MCF 10A (cell line): ENCODE data around the gene CIDEB. TPM values are rescaled to one million over a fixed set of nuclear protein-coding genes. Genes with fewer than 3 reads are reported as not detected.

ENCODE experiments used
- BruUV-seq: library from RNA; stranded (reverse); fragments of 400-500 nt; replicated peaks from 2 replicates; lab custom pipeline; 2021; lab: Mats Ljungman, UMichigan
- CTCF ChIA-PET: fragments of 300-600 bp; sonication (Branson Sonifier 250); formaldehyde crosslinking; extraction: SDS; loops from one replicate; lab custom pipeline; 2021; ENCODE audit warnings: antibody characterized with exemption, inconsistent platforms; lab: Yijun Ruan, JAX
- POLR2A ChIA-PET: fragments of 300-600, 350-650 bp; sonication (Branson Sonifier 250); formaldehyde crosslinking; extraction: SDS; loops from one replicate; lab custom pipeline; 2020; ENCODE audit warnings: antibody characterized with exemption, inconsistent platforms; lab: Yijun Ruan, JAX
- DNase-seq: peaks from one replicate; pipeline ENCODE4 v3.0.0-alpha.2; 2018; ENCODE audit not compliant: unreplicated experiment
- H3K27ac Mint-ChIP-seq: one replicate; pipeline ENCODE4 v1.8.0; 2022; ENCODE audit warnings: mild to moderate bottlenecking, low read depth, mixed read lengths; ENCODE audit not compliant: unreplicated experiment
- H3K27me3 Mint-ChIP-seq: one replicate; pipeline ENCODE4 v1.8.0; 2022; ENCODE audit warnings: mixed read lengths; ENCODE audit not compliant: insufficient read depth, unreplicated experiment
- H3K36me3 Mint-ChIP-seq: one replicate; pipeline ENCODE4 v1.8.0; 2022; ENCODE audit warnings: mild to moderate bottlenecking, moderate library complexity, mixed read lengths; ENCODE audit not compliant: insufficient read depth, unreplicated experiment
- H3K4me1 Mint-ChIP-seq: one replicate; pipeline ENCODE4 v1.8.0; 2022; ENCODE audit warnings: mixed read lengths; ENCODE audit not compliant: insufficient read depth, unreplicated experiment
- H3K4me3 Mint-ChIP-seq: one replicate; pipeline ENCODE4 v1.8.0; 2022; ENCODE audit warnings: mild to moderate bottlenecking, moderate library complexity, mixed read lengths; ENCODE audit not compliant: unreplicated experiment
- H3K9me3 Mint-ChIP-seq: one replicate; pipeline ENCODE4 v1.8.0; 2022; ENCODE audit warnings: mixed read lengths; ENCODE audit not compliant: unreplicated experiment
- intact Hi-C: fragments of 100-400 bp; cut with micrococcal nuclease; formaldehyde crosslinking; loops from 2 replicates; pipeline ENCODE4 v1.14.1; 2022
- total RNA-seq: library from RNA; stranded (reverse); gene quantifications from 2 replicates; pipeline ENCODE4 v1.2.3, GENCODE V29; 2022
- TF ChIP-seq, protein P1 (sequence below): fragments of 200-600 bp; IDR thresholded peaks from one replicate; pipeline ENCODE4 v1.8.0; 2022; ENCODE audit warnings: antibody characterized with exemption, mild to moderate bottlenecking; ENCODE audit not compliant: unreplicated experiment

Gene CIDEB
- total RNA-seq, 1 experiment from 2014 or later = 1.3 TPM

DNA sequence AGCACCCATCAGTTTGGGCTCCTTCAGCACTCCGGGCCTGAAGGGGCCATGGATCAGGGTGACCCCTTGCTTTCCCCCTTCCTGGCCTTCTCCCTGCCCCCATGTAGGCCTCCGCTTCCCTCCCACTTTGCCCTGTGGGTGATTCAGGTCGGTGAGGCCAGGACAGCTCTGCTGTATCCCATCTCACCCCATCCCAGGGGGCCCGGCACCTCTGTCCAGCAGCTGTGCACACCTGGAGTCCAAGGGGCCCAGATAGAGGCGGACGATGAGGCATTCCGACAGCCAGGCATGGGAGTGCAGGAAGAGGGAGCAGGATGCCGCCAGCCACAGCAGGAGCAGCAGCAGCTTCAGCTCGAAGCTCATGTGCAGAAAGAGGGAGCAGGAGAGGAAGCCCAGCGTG, 14.9 kb upstream of the CIDEB start:
- no peak for DNase-seq
- Mint-ChIP-seq H3K27me3 (peaks cover 23% of the 10 kb centered on the region), H3K36me3 (peaks cover 4% of the 10 kb centered on the region), H3K27ac (no peak overlapping the region), H3K4me1 (peaks cover under 1% of the 10 kb centered on the region), H3K4me3 (no peak overlapping the region), H3K9me3 (no peaks in the 10 kb centered on the region)
- POLR2A ChIA-PET = no interaction called here
- CTCF ChIA-PET = interaction anchor here (0.6 to 3.4 kb wide), 10 partner anchors 9 to 182 kb away, joined by 3 to 13 read pairs (median 4); partner anchors contain the start of genes CIDEB, LTB4R and LTB4R2
- intact Hi-C loops = no loop called here
- TF ChIP-seq, protein P1, sequence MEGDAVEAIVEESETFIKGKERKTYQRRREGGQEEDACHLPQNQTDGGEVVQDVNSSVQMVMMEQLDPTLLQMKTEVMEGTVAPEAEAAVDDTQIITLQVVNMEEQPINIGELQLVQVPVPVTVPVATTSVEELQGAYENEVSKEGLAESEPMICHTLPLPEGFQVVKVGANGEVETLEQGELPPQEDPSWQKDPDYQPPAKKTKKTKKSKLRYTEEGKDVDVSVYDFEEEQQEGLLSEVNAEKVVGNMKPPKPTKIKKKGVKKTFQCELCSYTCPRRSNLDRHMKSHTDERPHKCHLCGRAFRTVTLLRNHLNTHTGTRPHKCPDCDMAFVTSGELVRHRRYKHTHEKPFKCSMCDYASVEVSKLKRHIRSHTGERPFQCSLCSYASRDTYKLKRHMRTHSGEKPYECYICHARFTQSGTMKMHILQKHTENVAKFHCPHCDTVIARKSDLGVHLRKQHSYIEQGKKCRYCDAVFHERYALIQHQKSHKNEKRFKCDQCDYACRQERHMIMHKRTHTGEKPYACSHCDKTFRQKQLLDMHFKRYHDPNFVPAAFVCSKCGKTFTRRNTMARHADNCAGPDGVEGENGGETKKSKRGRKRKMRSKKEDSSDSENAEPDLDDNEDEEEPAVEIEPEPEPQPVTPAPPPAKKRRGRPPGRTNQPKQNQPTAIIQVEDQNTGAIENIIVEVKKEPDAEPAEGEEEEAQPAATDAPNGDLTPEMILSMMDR = no peak
- no TSS peak for BruUV-seq

DNA sequence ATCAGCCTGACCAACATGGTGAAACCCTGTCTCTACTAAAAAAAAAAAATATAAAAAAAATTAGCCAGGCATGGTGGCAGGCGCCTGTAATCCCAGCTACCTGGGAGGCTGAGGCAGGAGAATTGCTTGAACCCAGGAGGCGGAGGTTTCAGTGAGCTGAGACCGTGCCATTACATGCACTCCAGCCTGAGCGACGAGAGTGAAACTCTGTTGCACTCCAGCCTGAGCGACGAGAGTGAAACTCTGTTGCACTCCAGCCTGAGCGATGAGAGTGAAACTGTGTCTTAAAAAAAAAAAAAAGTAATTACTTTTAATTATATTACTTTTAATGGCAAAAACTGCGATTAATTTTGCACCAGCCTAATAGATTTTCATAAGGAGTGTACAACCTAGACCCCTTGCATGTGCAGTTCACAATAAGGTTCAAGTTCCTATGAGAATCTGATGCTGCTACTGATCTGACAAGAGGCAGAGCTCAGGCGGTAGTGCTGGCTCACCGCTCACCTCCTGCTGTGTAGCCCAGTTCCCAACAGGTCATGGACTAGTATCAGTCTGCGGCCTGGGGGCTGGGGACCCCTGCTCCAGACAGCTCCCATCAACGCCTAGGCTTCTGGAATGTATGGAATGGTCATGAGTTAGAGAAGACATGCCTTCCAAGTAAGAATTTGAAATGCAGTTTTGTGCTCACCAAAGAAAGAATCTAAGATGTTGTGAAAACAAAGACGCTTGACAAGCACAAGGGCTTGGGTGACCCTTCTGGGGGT, 13.6 kb upstream of the CIDEB start:
- POLR2A ChIA-PET = no interaction called here
- H3K27me3 Mint-ChIP-seq = peaks cover 23% of the 10 kb centered on the region
- BruUV-seq = no TSS peak
- TF ChIP-seq, protein P1 = no peak
- H3K4me3 Mint-ChIP-seq = no peak overlapping the region
- H3K27ac Mint-ChIP-seq = no peak overlapping the region
- peaks cover 10% of the 10 kb centered on the region for H3K4me1 Mint-ChIP-seq
- no peak for DNase-seq
- intact Hi-C loops = no loop called here
- H3K36me3 Mint-ChIP-seq = peaks cover 4% of the 10 kb centered on the region
- H3K9me3 Mint-ChIP-seq = no peaks in the 10 kb centered on the region
- CTCF ChIA-PET = interaction anchor here (0.6 to 5.1 kb wide), 9 partner anchors 9 to 787 kb away, joined by 3 to 53 read pairs (median 7); partner anchors contain the start of genes ADCY4, CIDEB, LTB4R and LTB4R2

DNA sequence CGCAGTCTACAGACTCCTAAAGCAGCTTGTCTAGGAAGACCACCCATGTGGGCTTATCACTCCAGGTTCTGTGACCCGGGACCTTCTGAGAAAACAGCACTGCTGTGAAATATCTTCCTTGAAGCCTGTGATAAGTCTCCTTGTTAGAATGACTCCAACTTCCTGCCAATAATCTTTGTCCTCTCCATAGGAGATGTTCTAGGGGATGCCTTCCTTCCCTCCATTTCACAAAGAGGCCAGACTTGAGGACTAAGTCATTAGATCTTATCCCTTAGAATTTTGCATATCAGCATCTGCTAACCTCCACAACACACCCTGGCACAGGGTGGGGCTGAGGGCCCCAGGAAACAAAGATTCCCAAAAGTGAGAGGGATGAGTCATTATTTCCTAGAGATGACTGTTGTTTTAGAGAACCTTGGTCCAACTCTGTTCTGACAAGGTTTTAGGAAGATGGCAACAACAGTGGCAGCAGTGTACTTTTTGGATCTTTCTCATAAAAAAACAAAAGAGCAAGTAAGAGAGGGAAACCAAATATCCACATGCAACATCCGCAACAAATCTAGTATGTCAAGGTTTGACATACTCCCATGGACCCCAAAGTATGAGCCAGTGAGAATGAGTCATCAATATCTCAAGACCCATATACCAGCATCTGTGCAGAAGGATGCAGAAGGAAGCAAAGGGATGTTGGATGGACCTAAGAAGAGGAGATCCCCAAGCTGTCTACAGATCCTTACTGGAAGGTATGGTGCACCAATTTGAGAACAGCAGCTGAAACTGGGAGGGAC, 9.6 kb upstream of the CIDEB start:
- H3K27ac Mint-ChIP-seq = peak overlapping the region; percentile 79
- intact Hi-C loops = no loop called here
- peak; percentile 77 for DNase-seq
- H3K36me3 Mint-ChIP-seq = peaks cover 10% of the 10 kb centered on the region
- peak overlapping the region; percentile 8 for H3K4me3 Mint-ChIP-seq
- ChIA-PET POLR2A (interaction anchor here (0.9 to 1.6 kb wide), 5 partner anchors 9 to 171 kb away, joined by 3 to 4 read pairs (median 3); partner anchors contain the start of genes CBLN3, CIDEB, KHNYN and PSME2), CTCF (interaction anchor here (0.6 to 5.1 kb wide), 8 partner anchors 9 to 114 kb away, joined by 3 to 53 read pairs (median 8); partner anchors contain the start of genes ADCY4 and CIDEB)
- no TSS peak for BruUV-seq
- no peaks in the 10 kb centered on the region for H3K9me3 Mint-ChIP-seq
- TF ChIP-seq, protein P1 = no peak
- H3K27me3 Mint-ChIP-seq = peaks cover 23% of the 10 kb centered on the region
- H3K4me1 Mint-ChIP-seq = peaks cover 20% of the 10 kb centered on the region

DNA sequence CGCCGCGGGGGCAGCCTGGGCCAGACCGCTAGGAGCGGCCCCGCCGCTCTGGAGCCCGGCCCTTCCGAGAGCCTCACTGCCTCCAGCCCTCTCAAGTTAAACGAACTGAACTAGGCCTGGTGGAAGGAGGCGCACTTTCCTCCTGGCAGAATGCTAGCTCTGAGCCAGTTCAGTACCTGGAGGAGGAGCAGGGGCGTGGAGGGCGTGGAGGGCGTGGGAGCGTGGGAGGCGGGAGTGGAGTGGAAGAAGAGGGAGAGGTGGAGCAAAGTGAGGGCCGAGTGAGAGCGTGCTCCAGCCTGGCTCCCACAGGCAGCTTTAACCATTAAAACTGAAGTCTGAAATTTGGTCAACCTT, 8.8 kb upstream of the CIDEB start:
- Mint-ChIP-seq H3K27ac (no peak overlapping the region), H3K27me3 (peaks cover 23% of the 10 kb centered on the region), H3K36me3 (peaks cover 16% of the 10 kb centered on the region), H3K9me3 (no peaks in the 10 kb centered on the region), H3K4me3 (no peak overlapping the region), H3K4me1 (peaks cover 20% of the 10 kb centered on the region)
- POLR2A ChIA-PET = interaction anchor here (1.6 kb wide), 1 partner anchor 170 kb away, joined by 4 read pairs; the partner anchor contains the start of gene PSME2
- TF ChIP-seq, protein P1 = no peak
- intact Hi-C loops = no loop called here
- no TSS peak for BruUV-seq
- DNase-seq = no peak
- CTCF ChIA-PET = interaction anchor here (0.6 to 1.8 kb wide), 4 partner anchors 9 to 115 kb away, joined by 4 to 8 read pairs (median 6); partner anchors contain the start of gene CIDEB
